ENCODE results near the gene CDK12. TPM values are rescaled to one million over a fixed set of nuclear protein-coding genes. Genes with fewer than 3 reads are reported as not detected.

CDK12 gene
- total and polyA plus RNA-seq, 10 of the 15 experiments (the other 5 are each of a cell fraction or from before 2014, with no cell fraction given), result 3.2 to 55.1 (median 31.9) TPM

DNA sequence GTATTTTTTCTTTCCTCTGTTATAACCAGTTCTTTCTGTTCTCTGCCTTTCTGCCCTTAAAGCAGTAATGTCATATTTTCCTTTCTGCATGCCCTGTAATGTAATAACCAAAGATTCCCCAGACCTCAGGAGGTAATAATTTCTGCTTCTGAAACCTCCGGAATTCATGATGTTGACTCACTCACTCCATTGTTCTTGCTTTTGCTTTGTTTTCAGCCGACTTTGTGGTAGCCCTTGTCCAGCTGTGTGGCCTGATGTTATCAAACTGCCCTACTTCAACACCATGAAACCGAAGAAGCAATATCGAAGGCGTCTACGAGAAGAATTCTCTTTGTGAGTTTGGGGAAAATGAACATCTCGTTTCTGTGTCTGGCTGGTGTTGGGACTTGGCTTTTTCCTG is 55.9 kb downstream of the CDK12 start (continued):
- TF ChIP-seq, protein P1, sequence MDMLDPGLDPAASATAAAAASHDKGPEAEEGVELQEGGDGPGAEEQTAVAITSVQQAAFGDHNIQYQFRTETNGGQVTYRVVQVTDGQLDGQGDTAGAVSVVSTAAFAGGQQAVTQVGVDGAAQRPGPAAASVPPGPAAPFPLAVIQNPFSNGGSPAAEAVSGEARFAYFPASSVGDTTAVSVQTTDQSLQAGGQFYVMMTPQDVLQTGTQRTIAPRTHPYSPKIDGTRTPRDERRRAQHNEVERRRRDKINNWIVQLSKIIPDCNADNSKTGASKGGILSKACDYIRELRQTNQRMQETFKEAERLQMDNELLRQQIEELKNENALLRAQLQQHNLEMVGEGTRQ (IDR thresholded peaks at IDR 0.05; ENCODE audit: borderline replicate concordance, low read depth, low read length), result no peak

DNA sequence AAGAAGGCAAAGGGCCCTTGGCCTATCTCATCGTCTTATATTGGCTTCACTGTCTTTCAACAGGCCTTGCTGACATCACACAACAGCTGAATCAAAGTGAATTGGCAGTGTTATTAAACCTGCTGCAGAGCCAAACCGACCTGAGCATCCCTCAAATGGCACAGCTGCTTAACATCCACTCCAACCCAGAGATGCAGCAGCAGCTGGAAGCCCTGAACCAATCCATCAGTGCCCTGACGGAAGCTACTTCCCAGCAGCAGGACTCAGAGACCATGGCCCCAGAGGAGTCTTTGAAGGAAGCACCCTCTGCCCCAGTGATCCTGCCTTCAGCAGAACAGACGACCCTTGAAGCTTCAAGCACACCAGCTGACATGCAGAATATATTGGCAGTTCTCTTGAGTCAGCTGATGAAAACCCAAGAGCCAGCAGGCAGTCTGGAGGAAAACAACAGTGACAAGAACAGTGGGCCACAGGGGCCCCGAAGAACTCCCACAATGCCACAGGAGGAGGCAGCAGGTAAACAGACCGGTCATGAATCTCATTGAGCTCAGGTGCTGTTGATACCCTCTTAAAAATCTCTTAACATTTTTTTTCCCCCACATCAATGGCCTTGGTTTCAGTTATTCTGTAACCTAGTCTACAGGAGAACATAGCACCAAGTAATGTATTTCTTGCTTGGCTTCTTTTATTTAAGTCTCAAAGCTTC is 64.7 kb downstream of the CDK12 start:
- in situ Hi-C loops (cut with MboI), result no loop called here
- ATAC-seq, result no peak
- Histone ChIP-seq H3K4me2 (ENCODE audit: control insufficient read depth, insufficient read depth) (no peak overlapping the region), H2AFZ (ENCODE audit: control insufficient read depth, low read depth, low read length) (no peak overlapping the region), H3K27ac (ENCODE audit: control insufficient read depth, insufficient read depth) (no peak overlapping the region), H3K9ac (ENCODE audit: control insufficient read depth, insufficient read depth, low read length) (no peak overlapping the region), H4K20me1 (ENCODE audit: control insufficient read depth, insufficient read depth) (no peaks in the 10 kb centered on the region), H3K79me2 (ENCODE audit: control insufficient read depth, insufficient read depth, low read length) (no peaks in the 10 kb centered on the region), H3K4me1 (ENCODE audit: control insufficient read depth, insufficient read depth, low read length) (no peaks in the 10 kb centered on the region), H3K36me3 (ENCODE audit: control insufficient read depth in 2 of 2, insufficient read depth in 2 of 2, low read length in 1 of 2) (peaks cover 22 to 40% of the 10 kb centered on the region in 2 experiments), H3K9me3 (replicated peaks; ENCODE audit: control insufficient read depth, insufficient read depth, low read length) (no peaks in the 10 kb centered on the region), H3K27me3 (replicated peaks in 1 of 2; ENCODE audit: control insufficient read depth in 2 of 2, insufficient read depth in 2 of 2, low read length in 1 of 2) (no peaks in the 10 kb centered on the region), H3K4me3 (no peak overlapping the region)
- POLR2A ChIA-PET, result no interaction called here
- intact Hi-C loops (cut with micrococcal nuclease; ENCODE audit: unreplicated experiment), result no loop called here
- RAD21 ChIA-PET (ENCODE audit: unreplicated experiment), result interaction anchor here (1.3 kb wide), 1 partner anchor 22 kb away, joined by 3 read pairs; no protein-coding TSS in a partner anchor
- FAIRE-seq, result no peak
- no peak for DNase-seq (ENCODE audit: low read depth, low spot score)
- 98% methylated on average over 6 of the region's 6 CpGs for WGBS (ENCODE audit: insufficient coverage, insufficient replicate concordance, low lambda C conversion rate, missing lambda C conversion rate)
- no peak for TF ChIP-seq NRF1 (conservative IDR thresholded peaks at IDR 0.05; ENCODE audit: low read depth, low read length)
- no peak for TF ChIP-seq BHLHE40 (IDR thresholded peaks at IDR 0.05; ENCODE audit: borderline replicate concordance in 1 of 2, low read depth in 2 of 2, low read length in 1 of 2)
- BruUV-seq (replicated peaks), result no TSS peak
- CTCF ChIA-PET, result interaction anchor here (0.9 to 1.2 kb wide), 4 partner anchors 22 to 361 kb away, joined by 3 to 5 read pairs (median 3); no protein-coding TSS in a partner anchor
- SMC1A ChIA-PET (ENCODE audit: uncharacterized antibody, unreplicated experiment), result no interaction called here

All from GM12878 (cell line).